B cell (primary cell): Measurements from ENCODE around the gene BANP. TPM values are rescaled to one million over a fixed set of nuclear protein-coding genes. Genes with fewer than 3 reads are reported as not detected.
"Not testable (repeated sequence)": the region's sequence is repeated elsewhere in the genome, so short reads cannot be mapped to it uniquely, and the experiment has no call there.

Source experiments
- ATAC-seq: fragments of 200-7000 bp; cut with Tn5 transposase; one replicate; pipeline ENCODE4 v1.10.0; 2021; ENCODE audit warnings: low read depth, mild to moderate bottlenecking, moderate number of reproducible peaks, moderate library complexity
- CTCF ChIA-PET: fragments of 350-600 bp; sonication (Branson Sonifier 250); formaldehyde crosslinking; loops from one replicate; lab custom pipeline; 2021; ENCODE audit warnings: antibody characterized with exemption, inconsistent platforms; lab: Charles Lee
- POLR2A ChIA-PET: fragments of 350-600 bp; sonication (Branson Sonifier 250); formaldehyde crosslinking; loops from one replicate; lab custom pipeline; 2021; ENCODE audit warnings: antibody characterized with exemption; lab: Charles Lee
- DNase-seq: peaks from one replicate; pipeline ENCODE4 v3.0.0; 2013
- H2AFZ ChIP-seq: 2 replicates; pipeline ENCODE4 v1.6.1; 2012; ENCODE audit warnings: mild to moderate bottlenecking, low read depth, low read length; ENCODE audit not compliant: insufficient read depth, poor library complexity, severe bottlenecking
- H3K27ac ChIP-seq, 2 donors: 1 replicate in 1 of 2; 2 replicates in 1 of 2; pipeline ENCODE4 v1.5.1; 2012 to 2013; ENCODE audit warnings: low read length in 2 of 2, mild to moderate bottlenecking in 2 of 2, moderate library complexity in 1 of 2
- H3K27me3 ChIP-seq, 4 experiments: fragments of 200-600 bp in 1 of 4; sonication (generic) in 1 of 4; replicated peaks in 1 of 4; 1 replicate in 2 of 4; 2 replicates in 2 of 4; pipeline versions ENCODE4 v1.6.1 to v1.7.0; 2013 to 2016; ENCODE audit warnings: low read length in 3 of 4, mild to moderate bottlenecking in 2 of 4, mixed read lengths in 1 of 4, moderate library complexity in 1 of 4; ENCODE audit not compliant: insufficient read depth in 4 of 4, control insufficient read depth in 3 of 4; ENCODE audit errors: control extremely low read depth in 1 of 4
- H3K36me3 ChIP-seq, 2 experiments: replicated peaks in 1 of 2; 1 replicate in 1 of 2; 2 replicates in 1 of 2; pipeline versions ENCODE4 v1.6.1 to v1.7.1; 2013; ENCODE audit warnings: low read length in 1 of 2; ENCODE audit not compliant: insufficient read depth in 2 of 2, control insufficient read depth in 1 of 2; ENCODE audit errors: control extremely low read depth in 1 of 2, extremely low read depth in 1 of 2
- H3K4me1 ChIP-seq, 2 donors: fragments of 200-600 bp in 1 of 2; sonication (generic) in 1 of 2; 1 replicate in 1 of 2; 2 replicates in 1 of 2; pipeline versions ENCODE4 v1.5.1 to v1.6.1; 2013 to 2017; ENCODE audit warnings: low read length in 2 of 2; ENCODE audit not compliant: control insufficient read depth in 2 of 2, insufficient read depth in 2 of 2
- H3K4me2 ChIP-seq: replicated peaks from 2 replicates; pipeline ENCODE3; 2012; ENCODE audit warnings: mild to moderate bottlenecking, low read depth, low read length; ENCODE audit not compliant: poor library complexity, severe bottlenecking
- H3K4me3 ChIP-seq, 5 experiments: fragments of 200-600 bp in 1 of 5; sonication (generic) in 1 of 5; 1 replicate in 3 of 5; 2 replicates in 2 of 5; pipeline versions ENCODE4 v1.5.1 to v1.7.0; 2011 to 2016; ENCODE audit warnings: low read length in 4 of 5, mild to moderate bottlenecking in 4 of 5, low read depth in 2 of 5, control low read depth in 1 of 5, moderate library complexity in 1 of 5; ENCODE audit not compliant: insufficient read depth in 1 of 5; ENCODE audit errors: control extremely low read depth in 1 of 5, extremely low read depth in 1 of 5
- H3K79me2 ChIP-seq: fragments of 200-600 bp; sonication (generic); one replicate; pipeline ENCODE4 v1.6.0; 2016; ENCODE audit warnings: low read length; ENCODE audit not compliant: control insufficient read depth, insufficient read depth
- H3K9ac ChIP-seq: fragments of 200-600 bp; sonication (generic); 2 replicates; pipeline ENCODE4 v1.6.1; 2017; ENCODE audit warnings: mild to moderate bottlenecking, low read length, moderate library complexity
- H3K9me3 ChIP-seq, 3 donors: one replicate each; pipeline versions ENCODE4 v1.6.1 to v1.7.1; 2013; ENCODE audit warnings: low read length in 2 of 3; ENCODE audit not compliant: control insufficient read depth in 2 of 3, insufficient read depth in 1 of 3; ENCODE audit errors: control extremely low read depth in 1 of 3
- H4K20me1 ChIP-seq: 2 replicates; pipeline ENCODE4 v1.6.0; 2012; ENCODE audit warnings: mild to moderate bottlenecking, low read length; ENCODE audit not compliant: insufficient read depth, control insufficient read depth, poor library complexity, severe bottlenecking
- H3K27ac Mint-ChIP-seq: one replicate; pipeline ENCODE4 v1.8.0; 2021; ENCODE audit warnings: mixed read lengths
- H3K27me3 Mint-ChIP-seq: one replicate; pipeline ENCODE4 v1.8.0; 2021; ENCODE audit warnings: mixed read lengths
- H3K4me1 Mint-ChIP-seq: one replicate; pipeline ENCODE4 v1.8.0; 2021; ENCODE audit warnings: mixed read lengths
- H3K4me3 Mint-ChIP-seq: one replicate; pipeline ENCODE4 v1.8.0; 2021; ENCODE audit warnings: mixed read lengths
- H3K9me3 Mint-ChIP-seq: one replicate; pipeline ENCODE4 v1.8.0; 2022; ENCODE audit warnings: mixed read lengths; ENCODE audit not compliant: insufficient read depth
- CTCF ChIP-seq: fragments of 200-600 bp; IDR thresholded peaks from one replicate; pipeline ENCODE4 v1.8.0; 2022; ENCODE audit warnings: antibody characterized with exemption, mild to moderate bottlenecking
- EZH2 ChIP-seq: IDR thresholded peaks from 2 replicates; pipeline ENCODE4 v1.6.1; 2012; ENCODE audit warnings: borderline replicate concordance, low read depth, mild to moderate bottlenecking, moderate library complexity, low read length; ENCODE audit not compliant: insufficient read depth, poor library complexity, severe bottlenecking
- WGBS: methylation state at CpG from one replicate; pipeline ENCODE4 v1.1.5; 2013; ENCODE audit warnings: missing lambda C conversion rate; ENCODE audit not compliant: insufficient coverage; 5-methylcytosine and 5-hydroxymethylcytosine counted together
- intact Hi-C: fragments of 100-400 bp; cut with micrococcal nuclease; formaldehyde crosslinking; loops from one replicate; pipeline ENCODE4 v1.10.0; 2022
- polyA plus RNA-seq: library from polyadenylated mRNA; depleted of rRNA; stranded (reverse); fragments of >200 nt; gene quantifications from 2 replicates; pipeline ENCODE4 v1.2.3, GENCODE V29; 2012
- total RNA-seq, 2 donors: library from RNA; stranded (reverse); fragments of 120-200 nt in 1 of 2; gene quantifications; 1 replicate in 1 of 2; 2 replicates in 1 of 2; pipeline versions ENCODE4 v1.2.3 to v1.2.4, GENCODE V29; 2013 to 2022

BANP gene
- total and polyA plus RNA-seq, 2 donors (not counting 1 experiment from before 2014, with no cell fraction given), result 44.4 to 181 TPM

- Mint-ChIP-seq H3K27ac (no peak overlapping the region), H3K9me3 (no peaks in the 10 kb centered on the region), H3K27me3 (no peaks in the 10 kb centered on the region), H3K4me1 (no peaks in the 10 kb centered on the region), H3K4me3 (no peak overlapping the region)
- Histone ChIP-seq H3K27ac (no peak overlapping the region), H3K9ac (no peak overlapping the region), H3K4me2 (no peak overlapping the region), H3K27me3 (no peaks in the 10 kb centered on the region), H3K4me3 (no peak overlapping the region), H3K4me1 (no peaks in the 10 kb centered on the region), H2AFZ (no peak overlapping the region), H3K36me3 (peaks cover 0 to 31% of the 10 kb centered on the region in 2 experiments), H3K79me2 (no peaks in the 10 kb centered on the region), H4K20me1 (no peaks in the 10 kb centered on the region), H3K9me3 (no peaks in the 10 kb centered on the region)
- POLR2A ChIA-PET, result no interaction called here
- intact Hi-C loops, result no loop called here
- CTCF ChIA-PET, result no interaction called here
- ATAC-seq (no peak), DNase-seq (no peak)
- TF ChIP-seq CTCF (no peak), EZH2 (no peak)
- WGBS, result 98% methylated on average over 5 of the region's 7 CpGs
These were observed 83.5 kb downstream of the BANP start for GRCh38 chr16:88034770-88035169.

GRCh38 chr16:88035292-88035691, 84.1 kb downstream of the BANP start:
- no peak overlapping the region for H3K9ac ChIP-seq
- POLR2A ChIA-PET, result no interaction called here
- no peak overlapping the region for H3K4me3 ChIP-seq
- CTCF ChIA-PET, result no interaction called here
- Mint-ChIP-seq H3K9me3 (no peaks in the 10 kb centered on the region), H3K4me3 (no peak overlapping the region), H3K27ac (no peak overlapping the region), H3K4me1 (no peaks in the 10 kb centered on the region), H3K27me3 (no peaks in the 10 kb centered on the region)
- no peak overlapping the region for H2AFZ ChIP-seq
- no peak overlapping the region for H3K4me2 ChIP-seq
- DNase-seq (no peak), ATAC-seq (no peak)
- no peaks in the 10 kb centered on the region for H3K79me2 ChIP-seq
- peaks cover 0 to 31% of the 10 kb centered on the region in 2 experiments for H3K36me3 ChIP-seq
- H4K20me1 ChIP-seq, result no peaks in the 10 kb centered on the region
- intact Hi-C loops, result no loop called here
- H3K27ac ChIP-seq, result no peak overlapping the region
- H3K4me1 ChIP-seq, result no peaks in the 10 kb centered on the region
- TF ChIP-seq CTCF (no peak), EZH2 (no peak)
- no peaks in the 10 kb centered on the region for H3K9me3 ChIP-seq
- no peaks in the 10 kb centered on the region for H3K27me3 ChIP-seq
- WGBS, result 98% methylated on average over 13 of the region's 14 CpGs

- H2AFZ ChIP-seq, H3K9me3 ChIP-seq, intact Hi-C loops, H3K4me3 Mint-ChIP-seq, H3K9me3 Mint-ChIP-seq, H3K4me2 ChIP-seq, H3K27me3 ChIP-seq, H4K20me1 ChIP-seq, ATAC-seq, H3K4me1 Mint-ChIP-seq, H3K27ac ChIP-seq, H3K27ac Mint-ChIP-seq, H3K79me2 ChIP-seq, H3K27me3 Mint-ChIP-seq, H3K4me3 ChIP-seq, DNase-seq, H3K9ac ChIP-seq, H3K4me1 ChIP-seq, POLR2A ChIA-PET, CTCF ChIA-PET: not testable (repeated sequence)
- peaks cover 0 to 31% of the 10 kb centered on the region in 2 experiments for H3K36me3 ChIP-seq
- 98% methylated on average over 25 of the region's 30 CpGs for WGBS
These were observed 84.8 kb downstream of the BANP start for GRCh38 chr16:88035884-88036639.
